ENCODE results near the gene SMG7. TPM values are rescaled to one million over a fixed set of nuclear protein-coding genes. Genes with fewer than 3 reads are reported as not detected.

The SMG7 gene
- total RNA-seq, 2 experiments from 2014 or later = 74.8 to 76.8 TPM

GRCh38 chr1:183590244-183591191, 118.2 kb downstream of the SMG7 start, which contains the start of gene NCF2:
Gene NCF2, minus strand, starts transcription at chr1:183590459. Its CDS starts 130 bp downstream, at chr1:183590329.
- peak within 1 kb of the TSS; percentile 93 for H3K27ac Mint-ChIP-seq
- peaks cover 46% of the 10 kb centered on the region for H3K4me1 Mint-ChIP-seq
- H3K9me3 Mint-ChIP-seq = no peaks in the 10 kb centered on the region
- CTCF ChIA-PET = interaction anchor here (1.2 to 4.2 kb wide), 3 partner anchors 12 to 122 kb away, joined by 4 to 25 read pairs (median 6); no protein-coding TSS in a partner anchor
- no peaks in the 10 kb centered on the region for H3K27me3 Mint-ChIP-seq
- peak; percentile 67 for DNase-seq
- H3K4me3 Mint-ChIP-seq = peak within 1 kb of the TSS; percentile 73
- POLR2A ChIA-PET = interaction anchor here (0.9 to 4.4 kb wide), 7 partner anchors 9 to 44 kb away, joined by 3 to 25 read pairs (median 10); partner anchors contain the start of gene ARPC5
- H3K36me3 Mint-ChIP-seq (ENCODE audit: low read depth) = peaks cover 5% of the 10 kb centered on the region

- Mint-ChIP-seq H3K27ac (no peak overlapping the region), H3K27me3 (peaks cover 4% of the 10 kb centered on the region), H3K36me3 (ENCODE audit: low read depth) (no peaks in the 10 kb centered on the region), H3K9me3 (no peaks in the 10 kb centered on the region), H3K4me1 (peaks cover 46% of the 10 kb centered on the region), H3K4me3 (no peak overlapping the region)
- DNase-seq = no peak
- ChIA-PET CTCF (interaction anchor here (1.1 to 1.9 kb wide), 2 partner anchors 13 to 40 kb away, joined by 4 read pairs; no protein-coding TSS in a partner anchor), POLR2A (interaction anchor here (1.1 to 4.4 kb wide), 2 partner anchors 42 to 122 kb away, joined by 3 to 25 read pairs; partner anchors contain the start of gene ARPC5)
Measured at GRCh38 chr1:183592733-183593132, 120.4 kb downstream of the SMG7 start.

GRCh38 chr1:183593356-183593755, 121.1 kb downstream of the SMG7 start:
- POLR2A ChIA-PET = no interaction called here
- no peak overlapping the region for H3K4me3 Mint-ChIP-seq
- DNase-seq = no peak
- H3K9me3 Mint-ChIP-seq = no peaks in the 10 kb centered on the region
- H3K36me3 Mint-ChIP-seq (ENCODE audit: low read depth) = no peaks in the 10 kb centered on the region
- CTCF ChIA-PET = no interaction called here
- H3K4me1 Mint-ChIP-seq = peaks cover 45% of the 10 kb centered on the region
- peaks cover 4% of the 10 kb centered on the region for H3K27me3 Mint-ChIP-seq
- no peak overlapping the region for H3K27ac Mint-ChIP-seq

GRCh38 chr1:183595537-183595936, 123.2 kb downstream of the SMG7 start:
- Mint-ChIP-seq H3K27ac (no peak overlapping the region), H3K9me3 (no peaks in the 10 kb centered on the region), H3K4me3 (no peak overlapping the region), H3K4me1 (peaks cover 27% of the 10 kb centered on the region), H3K27me3 (peaks cover 4% of the 10 kb centered on the region), H3K36me3 (ENCODE audit: low read depth) (no peaks in the 10 kb centered on the region)
- ChIA-PET POLR2A (no interaction called here), CTCF (no interaction called here)
- DNase-seq = no peak

- POLR2A ChIA-PET = no interaction called here
- H3K27me3 Mint-ChIP-seq = peaks cover 4% of the 10 kb centered on the region
- no peaks in the 10 kb centered on the region for H3K9me3 Mint-ChIP-seq
- no peak for DNase-seq
- H3K4me3 Mint-ChIP-seq = no peak overlapping the region
- no peaks in the 10 kb centered on the region for H3K36me3 Mint-ChIP-seq (ENCODE audit: low read depth)
- peaks cover 21% of the 10 kb centered on the region for H3K4me1 Mint-ChIP-seq
- CTCF ChIA-PET = no interaction called here
- no peak overlapping the region for H3K27ac Mint-ChIP-seq
Measured at GRCh38 chr1:183596500-183596899, 124.2 kb downstream of the SMG7 start.

- CTCF ChIA-PET = interaction anchor here (1.7 kb wide), 1 partner anchor 57 kb away, joined by 4 read pairs; no protein-coding TSS in a partner anchor
- Mint-ChIP-seq H3K27me3 (peaks cover 4% of the 10 kb centered on the region), H3K9me3 (no peaks in the 10 kb centered on the region), H3K4me3 (no peak overlapping the region), H3K36me3 (ENCODE audit: low read depth) (no peaks in the 10 kb centered on the region), H3K4me1 (peaks cover 16% of the 10 kb centered on the region), H3K27ac (no peak overlapping the region)
- POLR2A ChIA-PET = interaction anchor here (1.0 to 1.5 kb wide), 3 partner anchors 18 to 36 kb away, joined by 3 to 4 read pairs (median 3); no protein-coding TSS in a partner anchor
- no peak for DNase-seq
Measured at GRCh38 chr1:183597656-183598347, 125.5 kb downstream of the SMG7 start.

GRCh38 chr1:183598386-183598785, 126.1 kb downstream of the SMG7 start:
- Mint-ChIP-seq H3K27me3 (peaks cover 4% of the 10 kb centered on the region), H3K36me3 (ENCODE audit: low read depth) (no peaks in the 10 kb centered on the region), H3K4me3 (no peak overlapping the region), H3K4me1 (peaks cover 10% of the 10 kb centered on the region), H3K27ac (no peak overlapping the region), H3K9me3 (no peaks in the 10 kb centered on the region)
- POLR2A ChIA-PET = interaction anchor here (1.0 to 2.9 kb wide), 4 partner anchors 9 to 36 kb away, joined by 3 to 21 read pairs (median 4); partner anchors contain the start of gene NCF2
- DNase-seq = no peak
- CTCF ChIA-PET = interaction anchor here (0.7 to 1.7 kb wide), 3 partner anchors 18 to 71 kb away, joined by 3 to 4 read pairs (median 3); no protein-coding TSS in a partner anchor

GRCh38 chr1:183600136-183600535, 127.8 kb downstream of the SMG7 start:
- DNase-seq = no peak
- Mint-ChIP-seq H3K27ac (no peak overlapping the region), H3K27me3 (peaks cover 7% of the 10 kb centered on the region), H3K4me3 (no peak overlapping the region), H3K4me1 (peaks cover 16% of the 10 kb centered on the region), H3K9me3 (no peaks in the 10 kb centered on the region), H3K36me3 (ENCODE audit: low read depth) (no peaks in the 10 kb centered on the region)
- POLR2A ChIA-PET = interaction anchor here (1.6 to 2.9 kb wide), 2 partner anchors 11 to 22 kb away, joined by 3 to 21 read pairs; partner anchors contain the start of gene NCF2
- CTCF ChIA-PET = interaction anchor here (1.4 kb wide), 1 partner anchor 34 kb away, joined by 4 read pairs; no protein-coding TSS in a partner anchor

- peaks cover 18% of the 10 kb centered on the region for H3K4me1 Mint-ChIP-seq
- no peak for DNase-seq
- no peaks in the 10 kb centered on the region for H3K9me3 Mint-ChIP-seq
- ChIA-PET CTCF (interaction anchor here (1.2 to 1.4 kb wide), 2 partner anchors 22 to 34 kb away, joined by 3 to 4 read pairs; no protein-coding TSS in a partner anchor), POLR2A (interaction anchor here (1.6 to 2.9 kb wide), 2 partner anchors 11 to 23 kb away, joined by 3 to 21 read pairs; partner anchors contain the start of gene NCF2)
- peaks cover 7% of the 10 kb centered on the region for H3K27me3 Mint-ChIP-seq
- H3K27ac Mint-ChIP-seq = no peak overlapping the region
- H3K36me3 Mint-ChIP-seq (ENCODE audit: low read depth) = no peaks in the 10 kb centered on the region
- H3K4me3 Mint-ChIP-seq = no peak overlapping the region
Measured at GRCh38 chr1:183600634-183601033, 128.3 kb downstream of the SMG7 start.

- H3K9me3 Mint-ChIP-seq = no peaks in the 10 kb centered on the region
- peaks cover 18% of the 10 kb centered on the region for H3K4me1 Mint-ChIP-seq
- no peak overlapping the region for H3K4me3 Mint-ChIP-seq
- ChIA-PET CTCF (no interaction called here), POLR2A (interaction anchor here (1.5 kb wide), 1 partner anchor 12 kb away, joined by 3 read pairs; the partner anchor contains the start of gene NCF2)
- no peak overlapping the region for H3K27ac Mint-ChIP-seq
- DNase-seq = no peak
- no peaks in the 10 kb centered on the region for H3K36me3 Mint-ChIP-seq (ENCODE audit: low read depth)
- peaks cover 3% of the 10 kb centered on the region for H3K27me3 Mint-ChIP-seq
Measured at GRCh38 chr1:183602510-183602909, 130.2 kb downstream of the SMG7 start.
